ENCODE measurements around the gene TNFRSF14. TPM values are rescaled to one million over a fixed set of nuclear protein-coding genes. Genes with fewer than 3 reads are reported as not detected.

Gene TNFRSF14
- total and polyA plus RNA-seq, 2 of the 13 experiments (the other 11 are each of a cell fraction or from before 2014, with no cell fraction given): 11.9 to 49.9 TPM

DNA sequence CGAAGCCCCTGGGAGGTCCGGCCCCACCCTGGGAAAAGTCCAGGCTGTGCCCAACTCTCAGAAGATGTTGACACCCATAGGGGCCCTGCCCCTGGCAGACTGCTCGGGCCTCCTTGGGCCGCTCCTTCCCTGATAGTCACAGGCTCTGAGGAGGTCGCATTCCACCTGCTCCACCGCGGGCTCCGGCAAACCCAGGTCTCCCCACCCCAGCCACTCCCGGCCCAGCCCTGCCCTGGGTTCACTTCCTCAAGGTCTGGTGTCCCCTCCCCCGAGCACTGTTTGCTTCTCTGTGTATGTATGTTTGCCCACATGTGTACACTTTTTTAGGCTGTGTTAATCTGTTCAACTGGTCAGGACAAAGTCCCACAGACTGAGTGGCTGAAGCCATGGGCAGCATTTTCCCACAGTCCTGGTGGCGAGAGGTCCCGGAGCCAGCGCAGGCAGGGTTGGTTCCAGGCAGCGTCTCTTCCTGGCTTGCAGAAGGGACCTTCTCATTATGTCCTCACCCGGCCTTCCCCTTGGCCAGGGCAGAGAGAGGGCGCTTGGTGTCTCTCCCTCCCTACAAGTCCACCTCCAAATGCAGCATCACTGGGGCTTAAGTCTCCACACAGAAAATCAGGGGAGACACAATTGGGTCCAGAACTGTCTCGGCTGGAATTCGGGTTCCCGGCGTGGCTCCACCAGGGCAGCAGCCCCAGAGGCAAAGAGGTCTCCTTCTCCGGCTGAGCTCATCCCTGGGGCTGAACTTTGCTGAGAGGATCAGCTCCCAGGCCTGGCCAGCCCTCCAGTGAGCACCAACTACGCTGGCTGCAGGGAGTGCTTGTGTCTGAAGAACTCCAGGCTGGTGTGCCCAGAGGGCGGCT, 19.9 kb downstream of the TNFRSF14 start (continued):
- peak; percentile 55; the same call in 1 of the 2 replicates for TF ChIP-seq ARID4A (CRISPR knock-in tag; IDR thresholded peaks at IDR 0.05; ENCODE audit: borderline replicate concordance)
- no peak for TF ChIP-seq SIN3B (IDR thresholded peaks at IDR 0.05; ENCODE audit: low read length)
- peak; percentile 92 for TF ChIP-seq PITX1 (CRISPR knock-in tag; IDR thresholded peaks at IDR 0.05)
- no peak for TF ChIP-seq TOE1 (CRISPR knock-in tag; IDR thresholded peaks at IDR 0.05)
- no peak for TF ChIP-seq ARNTL (CRISPR knock-in tag; IDR thresholded peaks at IDR 0.05)
- no peak for TF ChIP-seq MBD4 (IDR thresholded peaks at IDR 0.05; ENCODE audit: borderline replicate concordance, low read length)
- 0 out of 2 replicates have a peak, but pooled peaks have one; percentile 33 for TF ChIP-seq SALL2 (CRISPR knock-in tag; IDR thresholded peaks at IDR 0.05)
- no peak for TF ChIP-seq KLF15 (CRISPR knock-in tag; IDR thresholded peaks at IDR 0.05; ENCODE audit: borderline replicate concordance)
- TF ChIP-seq ZNF639 (CRISPR knock-in tag; conservative IDR thresholded peaks at IDR 0.05): no peak

Measured in HepG2 (cell line).